NT2/D1 (cell line): Measurements from ENCODE around the gene MUC5AC.

ENCODE experiments used
- SUZ12 ChIP-seq: IDR thresholded peaks from 2 replicates; pipeline ENCODE4 v1.6.1; 2011; ENCODE audit not compliant: insufficient read length, insufficient read depth; ENCODE audit errors: extremely low read depth
- YY1 ChIP-seq: IDR thresholded peaks from 2 replicates; pipeline ENCODE4 v1.6.1; 2011; ENCODE audit not compliant: insufficient read length, insufficient read depth
- ZNF274 ChIP-seq: IDR thresholded peaks from 2 replicates; pipeline ENCODE4 v1.6.1; 2011; ENCODE audit warnings: mild to moderate bottlenecking, low read depth, low read length

DNA sequence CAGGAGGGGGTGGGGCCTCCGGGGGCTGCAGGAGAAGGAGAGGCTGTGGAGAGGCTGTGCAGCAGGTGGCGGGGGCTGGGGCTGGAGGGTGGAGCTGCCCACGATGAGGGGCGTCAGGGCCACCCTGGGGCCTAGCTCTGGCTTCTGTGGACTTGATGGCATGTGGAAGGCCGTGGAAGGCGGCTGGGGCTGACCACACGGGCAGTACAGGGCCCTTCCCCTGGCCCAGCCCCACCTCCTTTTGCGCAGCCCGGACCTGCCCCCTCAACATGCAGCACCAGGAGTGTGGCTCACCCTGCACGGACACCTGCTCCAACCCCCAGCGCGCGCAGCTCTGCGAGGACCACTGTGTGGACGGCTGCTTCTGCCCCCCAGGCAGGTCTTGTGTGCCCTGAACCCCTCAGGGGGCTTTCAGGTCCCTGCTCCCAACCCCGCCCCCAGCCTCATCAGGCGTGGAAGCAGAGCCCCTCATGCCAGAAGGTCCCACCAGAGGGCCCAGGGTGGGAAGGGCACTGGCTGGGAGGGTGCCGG, 71.2 kb downstream of the MUC5AC start:
- TF ChIP-seq ZNF274 (no peak), YY1 (no peak), SUZ12 (no peak)
